Measurements from ENCODE around the gene CDK5R1. TPM values are rescaled to one million over a fixed set of nuclear protein-coding genes. Genes with fewer than 3 reads are reported as not detected.

Gene CDK5R1
- total and polyA plus RNA-seq, 2 donors (not counting 1 experiment from before 2014, with no cell fraction given) = 0.33 to 0.56 TPM

DNA sequence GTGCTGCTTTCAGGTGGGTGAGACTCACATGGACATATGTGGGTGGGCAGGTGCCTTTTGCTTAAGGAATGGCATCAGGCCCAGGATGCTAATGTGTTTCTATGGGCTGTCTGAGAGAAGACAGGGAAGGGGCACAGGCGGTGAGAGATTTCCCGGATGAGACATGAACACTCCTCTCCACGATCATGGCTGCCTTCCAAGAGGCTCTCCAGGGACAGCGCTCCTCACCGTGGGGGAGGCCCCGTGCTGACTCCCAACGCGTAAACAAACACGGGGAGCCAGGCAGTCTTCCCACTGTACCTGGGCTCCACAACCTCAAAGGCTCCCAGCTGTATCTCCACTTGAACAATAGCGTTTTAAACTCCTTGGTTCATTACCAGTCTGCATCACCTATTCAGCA lies 42.8 kb downstream of the CDK5R1 start:
- Histone ChIP-seq H3K9ac (ENCODE audit: insufficient read depth, low read length) (no peak overlapping the region), H3K36me3 (ENCODE audit: control insufficient read depth, insufficient read depth, low read length) (no peaks in the 10 kb centered on the region), H3K4me2 (ENCODE audit: extremely low read depth, insufficient read depth, low read length) (no peak overlapping the region), H3K4me3 (replicated peaks in 1 of 4; ENCODE audit: control extremely low read depth in 1 of 4, insufficient read depth in 1 of 4, low read depth in 3 of 4, low read length in 4 of 4) (no peak overlapping the region), H3K27ac (ENCODE audit: insufficient read depth, low read length) (no peak overlapping the region), H3K4me1 (ENCODE audit: control insufficient read depth, extremely low read depth, insufficient read depth, low read length) (peaks cover 4% of the 10 kb centered on the region), H3K27me3 (ENCODE audit: control insufficient read depth, insufficient read depth, low read length) (no peaks in the 10 kb centered on the region), H3K79me2 (ENCODE audit: control insufficient read depth, insufficient read depth, low read length) (no peaks in the 10 kb centered on the region), H2AFZ (ENCODE audit: low read length) (no peak overlapping the region), H3K9me3 (ENCODE audit: control insufficient read depth, insufficient read depth, low read depth, low read length) (no peaks in the 10 kb centered on the region), H4K20me1 (ENCODE audit: control insufficient read depth, extremely low read depth, insufficient read depth, low read length) (no peaks in the 10 kb centered on the region)
- DNase-seq (ENCODE audit: low read depth in 2 of 2) = no peak
- no peak for TF ChIP-seq CTCF (conservative IDR thresholded peaks at IDR 0.05 in 1 of 2, IDR thresholded peaks at IDR 0.05 in 1 of 2; ENCODE audit: low read depth in 1 of 2, low read length in 2 of 2)
- no peak for TF ChIP-seq EZH2 (IDR thresholded peaks at IDR 0.05; ENCODE audit: low read length, missing control alignments)

- Histone ChIP-seq H3K27ac (ENCODE audit: insufficient read depth, low read length) (no peak overlapping the region), H4K20me1 (ENCODE audit: control insufficient read depth, extremely low read depth, insufficient read depth, low read length) (no peaks in the 10 kb centered on the region), H3K4me3 (replicated peaks in 1 of 4; ENCODE audit: control extremely low read depth in 1 of 4, insufficient read depth in 1 of 4, low read depth in 3 of 4, low read length in 4 of 4) (no peak overlapping the region), H3K36me3 (ENCODE audit: control insufficient read depth, insufficient read depth, low read length) (no peaks in the 10 kb centered on the region), H3K9me3 (ENCODE audit: control insufficient read depth, insufficient read depth, low read depth, low read length) (no peaks in the 10 kb centered on the region), H3K27me3 (ENCODE audit: control insufficient read depth, insufficient read depth, low read length) (no peaks in the 10 kb centered on the region), H3K4me1 (ENCODE audit: control insufficient read depth, extremely low read depth, insufficient read depth, low read length) (no peaks in the 10 kb centered on the region), H3K79me2 (ENCODE audit: control insufficient read depth, insufficient read depth, low read length) (no peaks in the 10 kb centered on the region), H3K9ac (ENCODE audit: insufficient read depth, low read length) (no peak overlapping the region), H3K4me2 (ENCODE audit: extremely low read depth, insufficient read depth, low read length) (no peak overlapping the region), H2AFZ (ENCODE audit: low read length) (no peak overlapping the region)
- DNase-seq (ENCODE audit: low read depth in 2 of 2) = no peak
- TF ChIP-seq EZH2 (IDR thresholded peaks at IDR 0.05; ENCODE audit: low read length, missing control alignments) = no peak
- no peak for TF ChIP-seq CTCF (conservative IDR thresholded peaks at IDR 0.05 in 1 of 2, IDR thresholded peaks at IDR 0.05 in 1 of 2; ENCODE audit: low read depth in 1 of 2, low read length in 2 of 2)
Measured at GRCh38 chr17:32533296-32533695, 46.5 kb downstream of the CDK5R1 start.

DNA sequence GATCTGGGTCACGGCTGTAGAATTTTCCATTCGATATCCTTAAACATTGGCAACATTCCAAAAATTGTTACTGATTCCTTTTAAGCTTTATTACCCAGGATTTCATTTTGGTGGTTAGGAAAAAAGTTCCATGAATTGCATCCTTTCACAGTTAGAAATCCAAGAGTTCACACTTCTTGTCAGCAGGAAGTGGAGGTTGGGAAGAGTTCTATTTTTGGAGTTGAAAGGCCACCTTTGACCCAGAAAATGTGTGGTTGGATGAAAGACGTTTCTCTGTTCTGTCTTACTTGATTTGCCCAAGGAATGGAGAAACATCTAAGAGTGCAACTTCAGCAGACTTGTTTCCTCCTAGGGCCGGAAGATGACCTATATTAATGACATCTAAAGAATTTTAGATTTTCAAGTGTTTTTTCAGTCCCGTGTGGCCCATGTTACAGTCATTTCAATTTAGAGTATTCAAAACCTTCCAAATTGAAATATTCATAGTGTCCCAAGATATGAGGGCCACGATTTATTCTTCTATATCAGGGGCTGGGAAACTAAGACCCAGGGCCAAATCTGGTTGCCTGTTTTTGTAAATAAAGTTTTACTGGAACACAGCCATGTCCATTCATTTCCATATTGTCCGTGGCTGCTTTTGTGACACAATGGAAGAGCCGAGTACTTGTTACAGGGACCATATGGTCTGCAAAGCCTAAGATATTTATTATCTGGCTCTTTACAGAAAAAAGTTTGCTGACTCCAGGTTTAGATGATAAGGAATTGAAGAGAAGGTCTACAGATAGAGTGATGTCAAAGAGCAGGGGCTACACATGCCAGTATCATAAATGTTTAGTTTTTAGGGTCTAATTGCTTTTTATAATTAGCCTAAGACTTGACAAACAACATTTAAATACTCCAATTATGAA lies 50.2 kb downstream of the CDK5R1 start:
- Histone ChIP-seq H3K36me3 (ENCODE audit: control insufficient read depth, insufficient read depth, low read length) (no peaks in the 10 kb centered on the region), H3K27ac (ENCODE audit: insufficient read depth, low read length) (no peak overlapping the region), H3K9ac (ENCODE audit: insufficient read depth, low read length) (no peak overlapping the region), H3K79me2 (ENCODE audit: control insufficient read depth, insufficient read depth, low read length) (no peaks in the 10 kb centered on the region), H4K20me1 (ENCODE audit: control insufficient read depth, extremely low read depth, insufficient read depth, low read length) (no peaks in the 10 kb centered on the region), H3K9me3 (ENCODE audit: control insufficient read depth, insufficient read depth, low read depth, low read length) (no peaks in the 10 kb centered on the region), H2AFZ (ENCODE audit: low read length) (no peak overlapping the region), H3K4me1 (ENCODE audit: control insufficient read depth, extremely low read depth, insufficient read depth, low read length) (no peaks in the 10 kb centered on the region), H3K27me3 (ENCODE audit: control insufficient read depth, insufficient read depth, low read length) (no peaks in the 10 kb centered on the region), H3K4me3 (replicated peaks in 1 of 4; ENCODE audit: control extremely low read depth in 1 of 4, insufficient read depth in 1 of 4, low read depth in 3 of 4, low read length in 4 of 4) (no peak overlapping the region), H3K4me2 (ENCODE audit: extremely low read depth, insufficient read depth, low read length) (no peak overlapping the region)
- peak; percentile 50 to 55 for DNase-seq (ENCODE audit: low read depth in 2 of 2)
- TF ChIP-seq CTCF (conservative IDR thresholded peaks at IDR 0.05 in 1 of 2, IDR thresholded peaks at IDR 0.05 in 1 of 2; ENCODE audit: low read depth in 1 of 2, low read length in 2 of 2) (no peak), EZH2 (IDR thresholded peaks at IDR 0.05; ENCODE audit: low read length, missing control alignments) (no peak)

Other genes starting within 250 kb of the CDK5R1 start
- 0.17 and 0.26 TPM in 2 replicates for gene RHBDL3, start 221.2 kb upstream of the CDK5R1 start, total RNA-seq
- 0.36 and 0.43 TPM in 2 replicates for gene RHBDL3, start 221.2 kb upstream of the CDK5R1 start, polyA plus RNA-seq
- gene C17orf75, start 144.8 kb upstream of the CDK5R1 start, total RNA-seq = 13.6 and 30.2 TPM in 2 replicates
- gene C17orf75, start 144.8 kb upstream of the CDK5R1 start, polyA plus RNA-seq = 15.2 and 16.4 TPM in 2 replicates
- 55.2 and 75.3 TPM in 2 replicates for gene ZNF207, start 136.8 kb upstream of the CDK5R1 start, total RNA-seq
- gene ZNF207, start 136.8 kb upstream of the CDK5R1 start, polyA plus RNA-seq = 279 and 321 TPM in 2 replicates
- 60.4 and 74.1 TPM in 2 replicates for gene PSMD11, start 42.5 kb upstream of the CDK5R1 start, total RNA-seq
- 77.9 and 101 TPM in 2 replicates for gene PSMD11, start 42.5 kb upstream of the CDK5R1 start, polyA plus RNA-seq

Measured in fibroblast of lung (primary cell).